Stimulated activated CD8-positive, alpha-beta memory T cell treated with anti-CD3 and anti-CD28 coated beads, Interleukin-2, amount 100 ng/mL, for 48 hours (primary cell): ENCODE data around the gene COX11.
A peak's percentile ranks its signal among the peaks of the same experiment; 100 is the strongest.

Experiments used
- DNase-seq, 2 donors: peaks; one replicate each; pipeline ENCODE4 v3.0.0-alpha.2; 2020; ENCODE audit warnings: low read depth in 2 of 2

The COX11 gene

GRCh38 chr17:54968262-54968987, at the start of gene COX11, which contains the start of gene STXBP4:
Gene COX11, minus strand, starts transcription at chr17:54968654. Its CDS starts 8 bp downstream, at chr17:54968646.
Gene STXBP4, plus strand, starts transcription at chr17:54968765. Its CDS starts 17,455 bp downstream, at chr17:54986220.
- DNase-seq, result peak; percentile 84 to 87

- no peak for DNase-seq
Observed at GRCh38 chr17:55005520-55005919, 37.1 kb upstream of the COX11 start.

- no peak for DNase-seq
Observed at GRCh38 chr17:55004484-55004883, 36.0 kb upstream of the COX11 start.

GRCh38 chr17:55002458-55002857, 34.0 kb upstream of the COX11 start:
- no peak for DNase-seq

GRCh38 chr17:54996441-54996840, 28.0 kb upstream of the COX11 start:
- DNase-seq, result no peak

- DNase-seq, result no peak
Observed at GRCh38 chr17:54992797-54993639, 24.6 kb upstream of the COX11 start.

GRCh38 chr17:54991567-54991966, 23.1 kb upstream of the COX11 start:
- DNase-seq, result no peak

- no peak for DNase-seq
Observed at GRCh38 chr17:54990118-54990517, 21.7 kb upstream of the COX11 start.

GRCh38 chr17:54985476-54985875, 17.0 kb upstream of the COX11 start:
- DNase-seq, result no peak

- no peak for DNase-seq
Observed at GRCh38 chr17:54983260-54983659, 14.8 kb upstream of the COX11 start.

GRCh38 chr17:54982399-54982798, 13.9 kb upstream of the COX11 start:
- DNase-seq, result no peak

GRCh38 chr17:54980375-54980774, 11.9 kb upstream of the COX11 start:
- DNase-seq, result no peak

GRCh38 chr17:54979657-54980056, 11.2 kb upstream of the COX11 start:
- DNase-seq, result no peak

- DNase-seq, result no peak
Observed at GRCh38 chr17:54977744-54978143, 9.3 kb upstream of the COX11 start.

- DNase-seq, result no peak
Observed at GRCh38 chr17:54976316-54976715, 7.9 kb upstream of the COX11 start.

GRCh38 chr17:54974759-54975158, 6.3 kb upstream of the COX11 start:
- no peak for DNase-seq

GRCh38 chr17:54972406-54973138, 4.1 kb upstream of the COX11 start:
- no peak for DNase-seq

GRCh38 chr17:54971901-54972300, 3.4 kb upstream of the COX11 start:
- DNase-seq, result no peak

GRCh38 chr17:54971147-54971546, 2.7 kb upstream of the COX11 start:
- no peak for DNase-seq

GRCh38 chr17:54969658-54970572, 1.5 kb upstream of the COX11 start:
- DNase-seq, result no peak

GRCh38 chr17:54968988-54969332, 506 bp upstream of the COX11 start:
- peak in 1 of 2 donors; percentile 7 for DNase-seq
